SHP77 (cell line): ENCODE results near the gene CHTF18.
"Not testable (repeated sequence)": the region's sequence is repeated elsewhere in the genome, so short reads cannot be mapped to it uniquely, and the experiment has no call there.

Source experiments
- DNase-seq, 2 experiments: peaks; one replicate each; lab custom pipeline; 2025; lab: John Stamatoyannopoulos, UW

CHTF18 gene

GRCh38 chr16:830871-831570, 42.6 kb downstream of the CHTF18 start:
- DNase-seq: no peak

GRCh38 chr16:831571-832413, 43.4 kb downstream of the CHTF18 start:
- DNase-seq: no peak

- no peak for DNase-seq
These were observed 44.4 kb downstream of the CHTF18 start for GRCh38 chr16:832652-833336.

GRCh38 chr16:833411-833810, 45.0 kb downstream of the CHTF18 start:
- no peak for DNase-seq

DNA sequence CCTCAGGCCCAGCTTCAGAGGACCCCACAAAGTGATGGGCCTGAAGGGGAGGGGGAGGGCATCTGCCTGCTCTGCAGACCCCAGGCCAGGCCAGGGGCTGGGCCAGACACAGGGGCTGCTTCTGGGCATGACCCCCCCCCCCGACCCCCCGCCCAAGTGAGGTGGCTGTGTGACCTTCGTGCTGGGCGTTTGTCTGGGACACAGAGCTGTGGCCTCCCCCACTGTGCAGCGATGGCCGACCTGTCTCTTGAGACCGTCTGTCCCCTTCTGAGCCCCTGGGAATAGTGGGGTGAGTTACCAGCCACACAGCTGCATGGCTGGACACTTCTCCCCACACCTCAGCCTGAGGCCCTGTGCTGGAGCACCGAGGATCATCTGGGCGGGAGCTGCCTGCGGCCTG, 47.0 kb downstream of the CHTF18 start:
- DNase-seq: no peak

DNA sequence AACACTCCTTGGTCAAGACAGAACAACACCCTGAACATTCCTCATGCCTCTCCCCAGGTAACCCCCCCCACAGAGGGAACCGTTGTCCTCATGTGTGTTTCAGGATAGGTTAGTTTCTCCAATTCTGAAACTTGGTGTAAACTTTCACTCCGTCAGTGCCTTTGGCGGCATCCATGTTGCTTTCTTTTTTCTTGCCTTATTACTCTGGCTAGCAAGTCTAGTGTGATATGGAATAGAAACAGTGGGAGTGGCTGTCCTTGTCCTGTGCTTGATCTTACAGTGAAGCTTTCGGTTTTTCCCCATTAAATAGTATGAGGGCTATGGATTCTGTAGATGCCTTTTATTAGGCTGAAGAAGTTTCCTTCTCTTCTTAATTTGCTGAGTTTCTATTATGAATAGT, 47.8 kb downstream of the CHTF18 start:
- no peak for DNase-seq

GRCh38 chr16:836822-837221, 48.4 kb downstream of the CHTF18 start:
- not testable (repeated sequence) for DNase-seq

DNA sequence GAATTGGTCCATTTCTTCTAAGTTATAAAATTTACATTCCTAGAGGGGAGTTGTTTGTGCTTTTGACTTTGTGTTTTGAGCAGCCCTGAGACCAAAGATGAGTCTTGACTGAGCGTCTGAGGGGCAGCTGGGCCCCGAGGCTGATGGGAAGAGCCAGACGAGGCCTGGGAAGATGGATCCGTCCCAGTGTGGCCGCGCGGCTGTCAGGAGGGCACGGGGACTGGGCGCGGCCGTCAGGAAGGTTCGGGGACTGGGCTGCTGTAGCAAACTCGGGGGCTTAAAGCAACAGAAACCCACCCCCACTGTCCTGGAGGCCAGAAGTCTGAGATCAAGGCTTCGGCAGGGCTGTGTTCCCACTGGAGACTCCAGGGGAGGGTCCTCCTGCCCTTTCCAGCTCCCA, 50.3 kb downstream of the CHTF18 start:
- DNase-seq: no peak

- DNase-seq: peak; percentile 35 to 40
These were observed 51.4 kb downstream of the CHTF18 start for GRCh38 chr16:839643-840408.

DNA sequence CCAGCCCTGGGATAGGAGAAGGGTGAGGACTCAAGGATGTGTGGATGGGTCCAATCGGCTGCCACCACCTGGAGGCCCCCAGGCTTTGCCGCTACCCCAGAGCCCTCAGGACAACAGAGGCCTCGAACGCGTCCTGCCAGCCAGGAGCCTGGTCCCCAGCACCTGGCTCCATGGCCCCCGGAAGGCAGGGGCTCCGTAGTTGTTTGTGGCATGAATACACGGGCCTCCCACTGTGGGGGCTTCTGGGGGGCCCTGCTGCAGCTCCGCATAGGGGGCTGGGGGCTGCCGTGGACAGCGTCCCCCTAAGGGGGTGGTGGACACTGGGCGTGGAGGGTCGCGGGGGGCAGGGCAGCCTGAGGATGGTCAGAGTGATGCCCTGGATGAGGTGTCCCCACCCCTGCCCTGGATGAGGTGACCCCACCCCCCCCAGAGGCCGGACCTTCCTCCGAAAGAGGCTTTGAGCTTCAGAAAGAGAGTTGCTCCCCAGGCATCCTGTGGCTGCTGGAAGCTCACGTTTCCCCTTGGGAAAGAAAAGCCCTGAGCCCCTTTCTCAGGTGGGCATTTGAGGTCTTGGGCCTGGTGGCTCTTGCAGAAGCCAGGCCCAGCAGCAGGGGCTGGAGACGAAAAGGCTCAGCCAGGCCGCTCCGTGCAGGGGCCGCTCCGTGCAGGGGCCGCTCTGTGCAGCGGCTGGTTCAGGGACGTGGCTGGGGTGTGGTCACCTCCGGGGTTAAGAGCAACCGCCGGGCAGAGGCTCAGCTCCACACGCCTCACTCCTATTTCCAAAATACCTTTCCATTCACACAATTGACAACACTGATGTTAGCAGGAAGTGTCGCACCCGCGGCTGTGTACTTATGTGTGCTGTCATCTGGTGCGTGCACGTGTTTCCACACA, 52.4 kb downstream of the CHTF18 start:
- no peak for DNase-seq

DNA sequence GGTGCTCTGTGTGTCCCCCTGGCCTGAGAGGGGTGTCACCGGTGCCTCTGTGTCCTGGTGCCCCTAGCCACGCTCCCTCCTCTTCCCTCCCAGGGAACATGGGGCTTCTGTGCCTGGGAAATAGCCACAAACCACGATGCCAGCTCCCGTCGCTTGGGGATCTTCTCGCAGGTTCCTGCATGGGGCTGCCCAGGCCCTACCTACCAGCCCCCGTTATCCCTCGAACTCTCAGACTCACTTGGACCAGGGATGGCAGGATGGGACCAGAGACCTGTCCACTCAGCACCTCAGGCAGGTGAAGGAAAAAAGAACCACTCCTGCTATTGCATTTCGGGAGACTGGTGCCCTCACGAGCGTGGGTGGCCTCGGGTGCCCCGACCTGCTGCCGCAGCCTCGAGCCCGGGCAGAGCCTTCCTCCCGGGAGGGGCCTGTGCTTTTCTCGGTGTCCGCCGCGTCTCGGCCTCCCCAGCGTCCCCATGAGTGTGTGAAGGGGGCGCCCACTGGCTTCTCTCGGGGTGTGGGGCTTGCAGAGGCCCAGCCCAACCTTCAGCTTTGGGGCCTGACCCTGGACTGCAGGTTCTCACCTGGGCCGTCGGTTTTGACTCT, 53.1 kb downstream of the CHTF18 start:
- no peak for DNase-seq

GRCh38 chr16:842061-842476, 53.6 kb downstream of the CHTF18 start:
- no peak for DNase-seq

DNA sequence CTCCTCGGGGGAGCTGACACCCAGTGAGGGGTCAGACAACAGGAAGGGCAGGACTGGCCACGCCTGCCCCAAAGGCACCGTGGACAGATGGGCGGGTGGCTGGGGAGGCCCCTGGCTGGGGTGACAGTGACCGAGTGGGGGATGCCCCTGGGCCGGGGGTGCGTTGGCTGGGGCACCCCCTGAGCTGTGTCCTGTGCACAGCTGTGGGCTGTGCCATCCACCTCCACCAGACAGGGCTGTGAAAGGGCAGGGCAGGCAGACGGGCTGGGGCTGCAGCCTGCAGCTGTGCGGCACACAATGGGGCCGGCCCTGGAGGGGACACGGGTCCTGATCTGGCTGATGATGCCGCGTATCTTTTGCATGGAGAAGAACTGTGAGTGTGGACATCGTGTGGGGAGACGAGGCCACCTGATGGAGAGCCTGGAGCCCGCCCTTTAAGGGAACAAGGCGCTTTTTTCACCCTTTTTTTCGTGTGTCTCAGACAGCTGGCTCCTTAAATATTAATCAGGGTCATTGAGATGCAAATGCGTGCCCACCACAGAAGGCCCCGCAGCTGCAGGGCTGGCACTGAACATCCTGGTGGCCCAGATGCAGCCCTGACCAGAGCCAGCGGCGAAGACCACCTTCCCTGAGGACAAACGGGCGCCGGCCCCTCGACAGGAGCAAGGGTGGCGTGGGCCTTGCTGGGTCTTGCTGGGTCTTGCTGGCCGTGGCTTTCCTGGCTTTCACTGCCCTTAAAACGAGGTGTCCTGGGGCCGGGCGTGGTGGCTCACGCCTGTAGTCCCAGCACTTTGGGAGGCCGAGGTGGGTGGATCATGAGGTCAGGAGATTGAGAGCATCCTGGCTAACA, 54.5 kb downstream of the CHTF18 start:
- DNase-seq: no peak

GRCh38 chr16:843771-844170, 55.4 kb downstream of the CHTF18 start:
- DNase-seq: no peak

GRCh38 chr16:844638-845350, 56.4 kb downstream of the CHTF18 start:
- DNase-seq: no peak

DNA sequence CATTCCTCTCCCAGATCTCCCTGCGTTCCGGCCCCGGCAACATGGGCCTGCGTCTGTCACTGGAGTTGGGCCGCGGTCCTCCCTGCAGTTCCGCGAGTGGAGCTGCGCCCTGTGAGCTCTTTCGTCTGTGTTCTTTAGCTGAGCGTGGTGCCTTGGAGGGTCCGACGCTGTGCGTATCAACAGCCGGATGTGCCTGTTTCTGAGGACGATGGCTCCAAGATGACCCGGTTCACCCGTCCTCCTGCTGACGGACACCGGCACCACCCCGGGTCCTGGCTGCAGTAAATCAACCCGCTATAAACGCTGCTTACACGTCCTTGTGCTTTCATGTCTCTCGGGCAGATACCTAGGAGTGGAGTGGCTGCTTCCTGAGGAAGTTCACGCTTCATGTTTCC, 56.9 kb downstream of the CHTF18 start:
- no peak for DNase-seq

DNA sequence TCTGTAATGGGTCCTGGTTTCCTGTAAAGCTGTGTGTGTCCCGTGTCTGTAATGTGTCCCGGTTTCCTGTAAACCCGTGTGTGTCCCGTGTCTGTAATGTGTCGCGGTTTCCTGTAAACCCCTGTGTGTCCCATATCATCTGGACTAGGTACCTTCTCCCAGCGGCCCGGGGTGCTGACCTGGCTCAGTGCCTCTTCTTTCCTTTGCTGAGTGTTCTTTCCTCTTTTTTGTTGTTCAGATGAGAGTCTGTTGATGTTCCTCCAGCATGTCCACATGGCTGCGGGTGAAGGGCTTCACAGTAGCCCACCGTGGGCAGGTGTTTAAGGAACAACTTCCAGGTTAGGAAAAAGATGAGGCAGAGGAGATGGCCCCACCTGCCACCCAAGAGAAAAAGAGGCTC, 58.7 kb downstream of the CHTF18 start:
- DNase-seq: no peak
